T-helper 1 cell (primary cell): ENCODE results near the gene ZNF646.

ENCODE experiments used
- DNase-seq, 5 donors: peaks; one replicate each; pipeline ENCODE4 v3.0.0-alpha.2; 2012 to 2020

ZNF646 gene

GRCh38 chr16:31067342-31067741, 6.9 kb upstream of the ZNF646 start:
- DNase-seq, result no peak

GRCh38 chr16:31071861-31072260, 2.4 kb upstream of the ZNF646 start:
- no peak for DNase-seq

- DNase-seq, result peak in 2 of 5 donors; percentile 23 to 61
Observed at GRCh38 chr16:31072540-31073141, 1.6 kb upstream of the ZNF646 start.

- DNase-seq, result peak; percentile 78 to 89 (median 83)
Observed at GRCh38 chr16:31073142-31073969, 866 bp upstream of the ZNF646 start.

GRCh38 chr16:31074814-31075183, 577 bp downstream of the ZNF646 start:
- DNase-seq, result no peak

- DNase-seq, result no peak
Observed at GRCh38 chr16:31076319-31076718, 2.1 kb downstream of the ZNF646 start.

GRCh38 chr16:31077024-31077423, 2.8 kb downstream of the ZNF646 start:
- DNase-seq, result no peak

GRCh38 chr16:31077592-31078396, 3.6 kb downstream of the ZNF646 start:
- no peak for DNase-seq

GRCh38 chr16:31078597-31079341, 4.5 kb downstream of the ZNF646 start:
- DNase-seq, result no peak

- no peak for DNase-seq
Observed at GRCh38 chr16:31079342-31079944, 5.2 kb downstream of the ZNF646 start.

- DNase-seq, result no peak
Observed at GRCh38 chr16:31080035-31080629, 5.9 kb downstream of the ZNF646 start.

GRCh38 chr16:31080756-31081419, 6.7 kb downstream of the ZNF646 start:
- DNase-seq, result no peak

GRCh38 chr16:31081428-31082351, 7.5 kb downstream of the ZNF646 start:
- no peak for DNase-seq

- DNase-seq, result no peak
Observed at GRCh38 chr16:31082368-31083045, 8.3 kb downstream of the ZNF646 start.

- no peak for DNase-seq
Observed at GRCh38 chr16:31083081-31083480, 8.9 kb downstream of the ZNF646 start.

GRCh38 chr16:31083556-31083955, 9.3 kb downstream of the ZNF646 start:
- no peak for DNase-seq

- no peak for DNase-seq
Observed at GRCh38 chr16:31083981-31084380, 9.8 kb downstream of the ZNF646 start.

- DNase-seq, result no peak
Observed at GRCh38 chr16:31084584-31085302, 10.5 kb downstream of the ZNF646 start.

- no peak for DNase-seq
Observed at GRCh38 chr16:31085411-31085810, 11.2 kb downstream of the ZNF646 start.
